Thyroid gland (tissue), 4 donors: ENCODE data around the gene ITGA11. TPM values are rescaled to one million over a fixed set of nuclear protein-coding genes. Genes with fewer than 3 reads are reported as not detected.

Experiments
- DNase-seq, 2 donors: peaks; one replicate each; pipeline ENCODE4 v3.0.0-alpha.2; 2019
- H3K27ac ChIP-seq, 3 donors: fragments of 200-600 bp; sonication (generic); 1 replicate in 2 of 3; 2 replicates in 1 of 3; pipeline ENCODE4 v1.5.1; 2016 to 2019; ENCODE audit warnings: mild to moderate bottlenecking in 1 of 3, moderate library complexity in 1 of 3
- H3K27me3 ChIP-seq: fragments of 200-600 bp; sonication (generic); one replicate; pipeline ENCODE4 v1.5.1; 2019
- H3K36me3 ChIP-seq, 2 donors: fragments of 200-600 bp; sonication (generic); one replicate each; pipeline ENCODE4 v1.5.1; 2016 to 2019
- H3K4me1 ChIP-seq, 2 donors: fragments of 200-600 bp; sonication (generic); one replicate each; pipeline ENCODE4 v1.5.1; 2017 to 2019
- H3K4me3 ChIP-seq, 3 donors: fragments of 200-600 bp; sonication (generic); replicated peaks in 1 of 3; 1 replicate in 2 of 3; 2 replicates in 1 of 3; pipeline ENCODE4 v1.5.1; 2016; ENCODE audit warnings: mild to moderate bottlenecking in 1 of 3
- H3K9me3 ChIP-seq: fragments of 200-600 bp; sonication (generic); one replicate; pipeline ENCODE4 v1.5.1; 2017
- CTCF ChIP-seq, 6 experiments: fragments of 200-600 bp in 3 of 6; fragments of 450-650 bp in 3 of 6; sonication (generic) in 3 of 6; IDR thresholded peaks; one replicate each; pipeline ENCODE4 v1.5.1; 2016 to 2019; ENCODE audit warnings: antibody characterized with exemption in 6 of 6, mild to moderate bottlenecking in 2 of 6, inconsistent platforms in 1 of 6, moderate library complexity in 1 of 6
- POLR2A ChIP-seq, 2 donors: fragments of 450-650 bp; IDR thresholded peaks; one replicate each; pipeline ENCODE4 v1.6.1; 2017; ENCODE audit warnings: antibody characterized with exemption in 2 of 2, mild to moderate bottlenecking in 2 of 2, moderate library complexity in 1 of 2
- WGBS, 2 donors: methylation state at CpG; one replicate each; pipeline ENCODE4 v1.1.5; 2017; 5-methylcytosine and 5-hydroxymethylcytosine counted together
- intact Hi-C: fragments of 100-400 bp; cut with DNase I; formaldehyde crosslinking; loops from one replicate; pipeline ENCODE4 v1.15.1; 2023
- total RNA-seq, 4 donors: library from RNA; depleted of rRNA; stranded (reverse); fragments of >200 nt; gene quantifications; one replicate each; pipeline ENCODE4 v1.2.3, GENCODE V29; 2016

Gene ITGA11
- total RNA-seq, 4 donors from 2014 or later, result 3.0 to 6.1 (median 4.3) TPM

GRCh38 chr15:68304589-68305337, 127.2 kb downstream of the ITGA11 start:
- Histone ChIP-seq H3K27me3 (no peaks in the 10 kb centered on the region), H3K4me3 (no peak overlapping the region), H3K36me3 (no peaks in the 10 kb centered on the region), H3K27ac (no peak overlapping the region), H3K9me3 (no peaks in the 10 kb centered on the region), H3K4me1 (peaks cover under 1 to 11% of the 10 kb centered on the region in 2 donors)
- TF ChIP-seq POLR2A (IDR thresholded peaks at IDR 0.05), result no peak
- no peak for TF ChIP-seq CTCF (IDR thresholded peaks at IDR 0.05)
- 70 to 71% methylated on average over 15 of the region's 15 CpGs for WGBS, 2 donors
- DNase-seq, result no peak
- intact Hi-C loops, result loop anchor here (5.0 kb wide), 2 partner anchors 78 to 248 kb away; no protein-coding TSS in a partner anchor

- Histone ChIP-seq H3K36me3 (no peaks in the 10 kb centered on the region), H3K27me3 (no peaks in the 10 kb centered on the region), H3K27ac (no peak overlapping the region), H3K9me3 (no peaks in the 10 kb centered on the region), H3K4me1 (peaks cover 4 to 8% of the 10 kb centered on the region in 2 donors), H3K4me3 (no peak overlapping the region)
- 82 to 87% methylated on average over 13 to 15 of the region's 15 CpGs for whole genome bisulfite sequencing, 2 donors
- TF ChIP-seq CTCF (IDR thresholded peaks at IDR 0.05) (no peak), POLR2A (IDR thresholded peaks at IDR 0.05) (no peak)
- DNase-seq, result no peak
- intact Hi-C loops, result no loop called here
Measured at GRCh38 chr15:68303560-68304436, 128.2 kb downstream of the ITGA11 start.

DNA sequence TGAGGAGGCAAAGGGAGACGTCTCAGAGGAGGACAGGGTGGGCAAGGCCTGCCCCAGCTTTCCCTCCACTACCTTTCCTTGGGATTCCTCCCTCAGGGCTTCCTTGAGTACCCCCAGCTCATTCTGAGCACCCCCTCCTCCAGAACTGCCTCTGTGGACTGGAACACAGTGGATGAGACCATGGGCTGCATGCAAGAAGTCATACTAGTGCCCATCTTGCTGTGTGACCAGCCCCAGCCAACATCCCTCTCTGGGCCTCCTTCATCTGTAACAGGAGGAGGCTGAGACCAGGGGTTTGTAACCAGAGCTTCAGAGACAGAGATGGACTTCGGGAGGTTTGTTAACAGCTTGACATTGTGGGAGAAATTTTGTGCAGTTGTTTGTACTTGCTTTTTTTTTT, 128.8 kb downstream of the ITGA11 start:
- H3K27me3 ChIP-seq, result no peaks in the 10 kb centered on the region
- H3K9me3 ChIP-seq, result no peaks in the 10 kb centered on the region
- 56 to 100% methylated on average over 2 of the region's 2 CpGs for WGBS, 2 donors
- H3K36me3 ChIP-seq, result no peaks in the 10 kb centered on the region
- no peak overlapping the region for H3K4me3 ChIP-seq
- DNase-seq, result no peak
- TF ChIP-seq POLR2A (IDR thresholded peaks at IDR 0.05) (no peak), CTCF (IDR thresholded peaks at IDR 0.05) (no peak)
- intact Hi-C loops, result no loop called here
- peaks cover 4 to 7% of the 10 kb centered on the region in 2 donors for H3K4me1 ChIP-seq
- H3K27ac ChIP-seq, result no peak overlapping the region

DNA sequence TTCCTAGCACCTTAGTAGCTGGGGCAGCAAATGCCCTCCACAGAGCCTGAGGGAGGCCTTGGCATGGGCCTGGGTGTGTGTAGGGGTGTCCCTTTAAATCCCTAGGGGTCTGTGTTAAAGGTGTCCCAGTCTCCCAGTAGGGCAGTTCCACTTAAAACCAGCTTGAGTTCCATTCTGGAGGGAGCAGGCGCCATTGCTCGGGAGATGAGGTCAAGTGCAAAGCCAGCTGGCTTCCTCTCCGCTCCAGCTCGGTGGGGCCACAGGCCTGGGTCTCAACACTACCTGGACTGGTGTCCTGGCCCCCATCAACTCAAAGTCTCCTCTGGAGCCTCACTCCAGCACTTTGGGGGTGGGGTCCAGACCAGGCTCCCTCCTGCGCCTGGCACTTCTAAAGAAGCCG, 129.2 kb downstream of the ITGA11 start:
- peaks cover 4 to 7% of the 10 kb centered on the region in 2 donors for H3K4me1 ChIP-seq
- no peak overlapping the region for H3K27ac ChIP-seq
- no peaks in the 10 kb centered on the region for H3K27me3 ChIP-seq
- TF ChIP-seq POLR2A (IDR thresholded peaks at IDR 0.05) (no peak), CTCF (IDR thresholded peaks at IDR 0.05) (no peak)
- H3K4me3 ChIP-seq, result no peak overlapping the region
- H3K9me3 ChIP-seq, result no peaks in the 10 kb centered on the region
- intact Hi-C loops, result no loop called here
- H3K36me3 ChIP-seq, result no peaks in the 10 kb centered on the region
- DNase-seq, result no peak
- WGBS, 2 donors, result 96 to 100% methylated on average over 4 to 5 of the region's 6 CpGs

- TF ChIP-seq POLR2A (IDR thresholded peaks at IDR 0.05) (no peak), CTCF (IDR thresholded peaks at IDR 0.05) (no peak)
- 92 to 96% methylated on average over 8 of the region's 8 CpGs for WGBS, 2 donors
- no peak for DNase-seq
- Histone ChIP-seq H3K4me3 (no peak overlapping the region), H3K27ac (no peak overlapping the region), H3K4me1 (peaks cover 4 to 7% of the 10 kb centered on the region in 2 donors), H3K36me3 (no peaks in the 10 kb centered on the region), H3K27me3 (no peaks in the 10 kb centered on the region), H3K9me3 (no peaks in the 10 kb centered on the region)
- intact Hi-C loops, result no loop called here
Measured at GRCh38 chr15:68301301-68301700, 130.7 kb downstream of the ITGA11 start.
